Mesothelial cell of epicardium (in vitro differentiated cells): ENCODE data around the gene P2RX4. TPM values are rescaled to one million over a fixed set of nuclear protein-coding genes. Genes with fewer than 3 reads are reported as not detected.

ENCODE experiments used
- DNase-seq, 2 experiments: peaks; one replicate each; pipeline ENCODE4 v3.0.0; 2021; ENCODE audit warnings: low spot score in 2 of 2; ENCODE audit not compliant: unreplicated experiment in 2 of 2
- H3K27ac Mint-ChIP-seq: 2 replicates; pipeline ENCODE4 v1.8.0; 2021; ENCODE audit warnings: mixed read lengths
- H3K27me3 Mint-ChIP-seq: 2 replicates; pipeline ENCODE4 v1.8.0; 2021; ENCODE audit warnings: low read depth, mixed read lengths
- H3K36me3 Mint-ChIP-seq: 2 replicates; pipeline ENCODE4 v1.8.0; 2021; ENCODE audit warnings: mixed read lengths
- H3K4me1 Mint-ChIP-seq: 2 replicates; pipeline ENCODE4 v1.8.0; 2021; ENCODE audit warnings: mixed read lengths
- H3K4me3 Mint-ChIP-seq: 2 replicates; pipeline ENCODE4 v1.8.0; 2021; ENCODE audit warnings: mild to moderate bottlenecking, moderate library complexity, mixed read lengths
- H3K9me3 Mint-ChIP-seq: 2 replicates; pipeline ENCODE4 v1.8.0; 2021; ENCODE audit warnings: mixed read lengths
- CTCF ChIP-seq: fragments of 200-600 bp; sonication (generic); IDR thresholded peaks from one replicate; pipeline ENCODE4 v1.5.0; 2021; ENCODE audit warnings: antibody characterized with exemption; ENCODE audit not compliant: unreplicated experiment
- total RNA-seq: library from RNA; stranded (reverse); gene quantifications from 3 replicates; pipeline ENCODE4 v1.2.1, GENCODE V29; 2021

P2RX4 gene
- total RNA-seq, 1 donor from 2014 or later: 19.3 TPM

DNA sequence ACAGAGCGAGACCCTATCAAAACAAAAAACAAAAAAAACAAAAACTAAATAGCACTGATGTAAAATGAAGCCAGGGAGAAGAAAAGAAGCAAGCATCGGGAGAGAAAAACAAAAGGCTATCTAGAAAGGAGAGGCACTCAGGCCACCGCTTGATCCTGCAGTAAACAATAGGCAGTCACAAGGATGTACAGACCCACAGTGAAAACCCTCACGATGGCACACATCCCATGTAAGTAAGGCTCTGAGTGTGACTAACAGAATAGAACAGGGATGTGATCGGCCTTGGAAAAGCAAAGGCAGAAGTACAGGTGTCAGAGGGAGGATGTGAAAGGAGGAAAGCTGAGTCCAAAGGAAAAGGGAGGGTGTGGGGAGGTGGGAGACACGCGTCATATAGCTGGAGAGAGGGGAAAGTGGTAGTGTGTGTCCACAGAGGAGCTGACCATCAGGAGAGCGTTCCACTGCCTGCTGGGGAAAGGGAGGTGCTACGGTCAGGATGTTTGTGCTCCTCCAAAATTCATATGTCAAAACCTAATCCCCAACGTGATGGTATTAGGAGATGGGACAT, 55.1 kb downstream of the P2RX4 start:
- TF ChIP-seq CTCF: no peak
- Mint-ChIP-seq H3K27ac (no peak overlapping the region), H3K9me3 (no peaks in the 10 kb centered on the region), H3K36me3 (peaks cover 25% of the 10 kb centered on the region), H3K4me3 (no peak overlapping the region), H3K4me1 (no peaks in the 10 kb centered on the region), H3K27me3 (no peaks in the 10 kb centered on the region)
- no peak for DNase-seq

DNA sequence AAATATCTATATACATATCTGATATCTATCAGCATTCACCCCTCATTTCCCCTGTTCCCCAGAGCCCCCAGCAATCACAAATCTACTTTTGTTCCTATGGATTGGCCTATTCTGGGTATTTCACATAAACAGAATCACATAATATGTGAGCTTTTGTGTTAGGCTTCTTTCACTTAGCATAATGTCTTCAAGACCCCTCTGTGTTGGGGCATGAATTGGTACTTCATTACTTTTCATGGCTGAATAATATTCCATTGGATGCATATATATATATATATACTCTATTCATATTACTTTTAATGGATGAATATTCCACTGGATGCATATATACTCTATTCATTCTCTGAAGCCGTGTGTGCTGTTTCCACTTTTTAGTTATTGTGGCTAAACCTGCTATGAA, 57.9 kb downstream of the P2RX4 start:
- no peaks in the 10 kb centered on the region for H3K9me3 Mint-ChIP-seq
- TF ChIP-seq CTCF: no peak
- peaks cover 27% of the 10 kb centered on the region for H3K36me3 Mint-ChIP-seq
- H3K4me3 Mint-ChIP-seq: no peak overlapping the region
- DNase-seq: no peak
- H3K27me3 Mint-ChIP-seq: no peaks in the 10 kb centered on the region
- no peak overlapping the region for H3K27ac Mint-ChIP-seq
- H3K4me1 Mint-ChIP-seq: no peaks in the 10 kb centered on the region

DNA sequence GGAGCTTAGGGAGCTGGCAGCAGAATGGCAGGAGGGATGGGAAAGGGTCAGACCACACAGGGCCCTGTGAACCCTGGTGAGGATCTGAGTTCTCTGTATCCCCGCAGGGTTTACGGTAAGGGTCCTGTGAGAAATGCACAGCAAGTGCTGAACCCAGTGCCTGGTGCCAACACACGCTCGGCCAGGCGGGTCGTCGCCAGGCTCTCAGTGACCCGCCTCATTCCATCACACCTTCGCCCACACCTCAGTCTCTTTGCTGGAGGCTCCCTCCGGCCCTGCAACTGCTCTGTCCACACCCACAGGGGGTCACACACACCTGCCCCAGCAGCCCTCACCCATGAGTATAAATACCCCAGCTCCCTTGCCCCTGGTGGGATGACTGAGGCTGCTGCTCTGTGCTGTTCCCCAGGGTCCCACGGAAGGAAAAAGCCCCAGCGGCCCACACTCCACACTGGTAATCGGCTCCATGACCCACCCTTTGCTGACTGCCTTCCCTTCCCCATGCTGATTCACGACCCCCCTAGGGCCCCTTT, 63.5 kb downstream of the P2RX4 start:
- no peak for TF ChIP-seq CTCF
- H3K27me3 Mint-ChIP-seq: no peaks in the 10 kb centered on the region
- H3K36me3 Mint-ChIP-seq: peaks cover 42% of the 10 kb centered on the region
- H3K9me3 Mint-ChIP-seq: peaks cover 5% of the 10 kb centered on the region
- no peaks in the 10 kb centered on the region for H3K4me1 Mint-ChIP-seq
- no peak for DNase-seq
- H3K4me3 Mint-ChIP-seq: no peak overlapping the region
- no peak overlapping the region for H3K27ac Mint-ChIP-seq

- no peak overlapping the region for H3K27ac Mint-ChIP-seq
- no peak for TF ChIP-seq CTCF
- H3K27me3 Mint-ChIP-seq: no peaks in the 10 kb centered on the region
Measured at GRCh38 chr12:121274036-121274763, 64.3 kb downstream of the P2RX4 start.

DNA sequence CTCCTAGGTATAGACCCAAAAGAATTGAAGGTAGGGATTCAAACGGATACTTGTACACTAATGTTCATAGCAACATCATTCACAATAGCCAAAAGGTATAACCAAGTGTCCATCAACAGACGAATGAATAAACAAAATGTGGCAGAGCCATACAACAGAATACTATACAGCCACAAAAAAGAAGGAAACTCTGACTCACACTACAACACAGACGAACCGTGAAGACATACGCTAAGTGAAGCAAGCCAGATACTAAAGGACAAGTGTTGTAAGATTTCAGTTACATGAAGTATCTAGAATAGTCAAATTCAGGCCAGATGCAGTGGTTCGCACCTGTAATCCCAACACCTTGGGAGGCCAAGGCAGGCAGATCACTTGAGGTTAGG, 67.4 kb downstream of the P2RX4 start:
- H3K36me3 Mint-ChIP-seq: peaks cover 36% of the 10 kb centered on the region
- peaks cover 5% of the 10 kb centered on the region for H3K9me3 Mint-ChIP-seq
- H3K4me1 Mint-ChIP-seq: no peaks in the 10 kb centered on the region
- no peak for DNase-seq
- no peak overlapping the region for H3K27ac Mint-ChIP-seq
- no peaks in the 10 kb centered on the region for H3K27me3 Mint-ChIP-seq
- H3K4me3 Mint-ChIP-seq: no peak overlapping the region
- no peak for TF ChIP-seq CTCF

More at GRCh38 chr12:121274036-121274763, 64.3 kb downstream of the P2RX4 start:
- Mint-ChIP-seq H3K9me3 (peaks cover 5% of the 10 kb centered on the region), H3K36me3 (peaks cover 41% of the 10 kb centered on the region), H3K4me3 (no peak overlapping the region), H3K4me1 (no peaks in the 10 kb centered on the region)
- DNase-seq: no peak
